KMS-11 (cell line): ENCODE measurements around the gene CTPS2.

ENCODE experiments used
- H2AFZ ChIP-seq: fragments of 200-600 bp; sonication (generic); 2 replicates; pipeline ENCODE4 v1.6.1; 2016; ENCODE audit warnings: antibody characterized with exemption, mixed run types, low read depth
- H3K27ac ChIP-seq: fragments of 200-600 bp; sonication (generic); 2 replicates; pipeline ENCODE4 v1.6.1; 2016; ENCODE audit warnings: mild to moderate bottlenecking, mixed run types
- H3K27me3 ChIP-seq: fragments of 200-600 bp; sonication (generic); 2 replicates; pipeline ENCODE4 v1.6.1; 2017; ENCODE audit warnings: mild to moderate bottlenecking, low read depth, mixed run types, moderate library complexity; ENCODE audit not compliant: insufficient read depth
- H3K36me3 ChIP-seq: fragments of 200-600 bp; sonication (generic); 2 replicates; pipeline ENCODE4 v1.6.1; 2017; ENCODE audit warnings: mild to moderate bottlenecking, mixed run types; ENCODE audit not compliant: insufficient read depth
- H3K4me1 ChIP-seq: fragments of 200-600 bp; sonication (generic); 2 replicates; pipeline ENCODE4 v1.6.1; 2016; ENCODE audit warnings: mild to moderate bottlenecking, low read depth, mixed run types; ENCODE audit not compliant: poor library complexity, severe bottlenecking
- H3K4me2 ChIP-seq: fragments of 200-600 bp; sonication (generic); 2 replicates; pipeline ENCODE4 v1.7.0; 2016; ENCODE audit warnings: mild to moderate bottlenecking, mixed run types
- H3K4me3 ChIP-seq: fragments of 200-600 bp; sonication (generic); IDR thresholded peaks from 2 replicates; pipeline ENCODE4 v1.6.1; 2017; ENCODE audit warnings: low read depth, low read length, mixed read lengths; ENCODE audit not compliant: insufficient read depth
- H3K79me2 ChIP-seq: fragments of 200-600 bp; sonication (generic); 2 replicates; pipeline ENCODE4 v1.6.1; 2016; ENCODE audit warnings: low read depth, mixed run types; ENCODE audit not compliant: insufficient read depth
- H3K9ac ChIP-seq: fragments of 200-600 bp; sonication (generic); 2 replicates; pipeline ENCODE4 v1.6.1; 2016; ENCODE audit warnings: mild to moderate bottlenecking, mixed run types
- H4K20me1 ChIP-seq: fragments of 200-600 bp; sonication (generic); 2 replicates; pipeline ENCODE4 v1.6.1; 2016; ENCODE audit warnings: mild to moderate bottlenecking, mixed run types; ENCODE audit not compliant: insufficient read depth
- CTCF ChIP-seq: fragments of 200-600 bp; sonication (generic); conservative IDR thresholded peaks from 2 replicates; pipeline ENCODE4 v1.6.1; 2017; ENCODE audit warnings: low read depth, mild to moderate bottlenecking, antibody characterized with exemption, low read length, moderate library complexity, mixed read lengths

The CTPS2 gene

GRCh38 chrX:16593801-16594200, 118.7 kb downstream of the CTPS2 start:
- H3K9ac ChIP-seq = no peak overlapping the region
- H2AFZ ChIP-seq = no peak overlapping the region
- H3K79me2 ChIP-seq = no peaks in the 10 kb centered on the region
- TF ChIP-seq CTCF = no peak
- H4K20me1 ChIP-seq = no peaks in the 10 kb centered on the region
- H3K27me3 ChIP-seq = no peaks in the 10 kb centered on the region
- H3K36me3 ChIP-seq = no peaks in the 10 kb centered on the region
- H3K4me2 ChIP-seq = no peak overlapping the region
- no peak overlapping the region for H3K27ac ChIP-seq
- no peaks in the 10 kb centered on the region for H3K4me1 ChIP-seq
- no peak overlapping the region for H3K4me3 ChIP-seq

GRCh38 chrX:16592194-16592770, 120.2 kb downstream of the CTPS2 start:
- Histone ChIP-seq H3K27ac (no peak overlapping the region), H3K9ac (no peak overlapping the region), H2AFZ (no peak overlapping the region), H3K36me3 (no peaks in the 10 kb centered on the region), H3K79me2 (no peaks in the 10 kb centered on the region), H3K4me1 (no peaks in the 10 kb centered on the region), H3K27me3 (no peaks in the 10 kb centered on the region), H4K20me1 (no peaks in the 10 kb centered on the region), H3K4me2 (no peak overlapping the region), H3K4me3 (no peak overlapping the region)
- no peak for TF ChIP-seq CTCF

GRCh38 chrX:16589826-16590225, 122.6 kb downstream of the CTPS2 start:
- Histone ChIP-seq H3K4me3 (no peak overlapping the region), H3K27me3 (no peaks in the 10 kb centered on the region), H3K4me1 (no peaks in the 10 kb centered on the region), H3K4me2 (no peak overlapping the region), H2AFZ (no peak overlapping the region), H3K79me2 (no peaks in the 10 kb centered on the region), H3K36me3 (no peaks in the 10 kb centered on the region), H3K27ac (no peak overlapping the region), H4K20me1 (no peaks in the 10 kb centered on the region), H3K9ac (no peak overlapping the region)
- TF ChIP-seq CTCF = no peak

GRCh38 chrX:16589211-16589610, 123.3 kb downstream of the CTPS2 start:
- Histone ChIP-seq H3K4me1 (no peaks in the 10 kb centered on the region), H3K27ac (no peak overlapping the region), H3K9ac (no peak overlapping the region), H3K4me3 (no peak overlapping the region), H4K20me1 (no peaks in the 10 kb centered on the region), H2AFZ (no peak overlapping the region), H3K36me3 (no peaks in the 10 kb centered on the region), H3K27me3 (no peaks in the 10 kb centered on the region), H3K79me2 (no peaks in the 10 kb centered on the region), H3K4me2 (no peak overlapping the region)
- TF ChIP-seq CTCF = no peak
